Esophagus (tissue), 2 donors: ENCODE measurements around the gene RRP9. TPM values are rescaled to one million over a fixed set of nuclear protein-coding genes. Genes with fewer than 3 reads are reported as not detected.
"Not testable (repeated sequence)": the region's sequence is repeated elsewhere in the genome, so short reads cannot be mapped to it uniquely, and the experiment has no call there.

Experiments used
- H3K27ac ChIP-seq, 2 donors: one replicate each; pipeline ENCODE4 v1.5.1; 2013; ENCODE audit warnings: low read depth in 2 of 2, mild to moderate bottlenecking in 2 of 2, inconsistent platforms in 1 of 2, low read length in 1 of 2, moderate library complexity in 1 of 2
- H3K27me3 ChIP-seq, 2 donors: one replicate each; pipeline ENCODE4 v1.6.1; 2013; ENCODE audit warnings: low read length in 2 of 2, control low read depth in 1 of 2, mild to moderate bottlenecking in 1 of 2; ENCODE audit not compliant: insufficient read depth in 2 of 2, control insufficient read depth in 1 of 2
- H3K36me3 ChIP-seq, 2 donors: one replicate each; pipeline ENCODE4 v1.6.1; 2013; ENCODE audit warnings: low read length in 1 of 2; ENCODE audit not compliant: control insufficient read depth in 2 of 2, insufficient read depth in 2 of 2
- H3K4me1 ChIP-seq, 2 donors: one replicate each; pipeline ENCODE4 v1.6.1; 2013; ENCODE audit warnings: low read length in 1 of 2; ENCODE audit not compliant: control insufficient read depth in 2 of 2, insufficient read depth in 2 of 2
- H3K4me3 ChIP-seq, 2 donors: one replicate each; pipeline ENCODE4 v1.5.1; 2013; ENCODE audit warnings: low read length in 2 of 2, mild to moderate bottlenecking in 2 of 2, low read depth in 1 of 2, moderate library complexity in 1 of 2
- H3K9me3 ChIP-seq, 2 donors: one replicate each; pipeline ENCODE4 v1.6.1; 2013; ENCODE audit warnings: mild to moderate bottlenecking in 2 of 2, low read depth in 1 of 2, low read length in 1 of 2, moderate library complexity in 1 of 2; ENCODE audit not compliant: control insufficient read depth in 2 of 2, insufficient read depth in 1 of 2
- WGBS, 2 donors: extraction: QIAGEN DNeasy Blood & Tissue Kit; methylation state at CpG; one replicate each; pipeline ENCODE4 v1.1.7; 2013; 5-methylcytosine and 5-hydroxymethylcytosine counted together
- polyA plus RNA-seq, 2 donors: library from polyadenylated mRNA; stranded (reverse); fragments of 200-250 nt; gene quantifications; one replicate each; pipeline ENCODE4 v1.2.3, GENCODE V29; 2013
- donor health status: healthy with polysubstance abuse.
- donor health status: Bipolar disorder and iron deficiency.

RRP9 gene
- polyA plus RNA-seq, 2 donors, result 16.4 to 22.9 TPM

GRCh38 chr3:51933471-51934138 is 8.1 kb downstream of the RRP9 start:
- no peak overlapping the region for H3K4me3 ChIP-seq
- no peak overlapping the region for H3K27ac ChIP-seq
- peaks cover 15 to 49% of the 10 kb centered on the region in 2 donors for H3K36me3 ChIP-seq
- WGBS, 2 donors, result 92 to 96% methylated on average over 13 of the region's 13 CpGs
- H3K4me1 ChIP-seq, result no peaks in the 10 kb centered on the region
- no peaks in the 10 kb centered on the region for H3K27me3 ChIP-seq
- H3K9me3 ChIP-seq, result no peaks in the 10 kb centered on the region

GRCh38 chr3:51932471-51933370 is 9.0 kb downstream of the RRP9 start:
- WGBS, 2 donors, result 95 to 98% methylated on average over 15 of the region's 15 CpGs
- Histone ChIP-seq H3K27ac (no peak overlapping the region), H3K9me3 (no peaks in the 10 kb centered on the region), H3K4me1 (no peaks in the 10 kb centered on the region), H3K4me3 (no peak overlapping the region), H3K36me3 (peaks cover 13 to 44% of the 10 kb centered on the region in 2 donors), H3K27me3 (no peaks in the 10 kb centered on the region)

GRCh38 chr3:51931756-51932155 is 9.9 kb downstream of the RRP9 start:
- no peak overlapping the region for H3K4me3 ChIP-seq

GRCh38 chr3:51930439-51930838 is 11.3 kb downstream of the RRP9 start:
- no peak overlapping the region for H3K4me3 ChIP-seq
- H3K27ac ChIP-seq, result no peak overlapping the region
- H3K36me3 ChIP-seq, result peaks cover 10 to 23% of the 10 kb centered on the region in 2 donors
- H3K27me3 ChIP-seq, result no peaks in the 10 kb centered on the region
- H3K4me1 ChIP-seq, result no peaks in the 10 kb centered on the region
- WGBS, 2 donors, result 88 to 98% methylated on average over 1 of the region's 1 CpG
- H3K9me3 ChIP-seq, result no peaks in the 10 kb centered on the region

More at GRCh38 chr3:51931756-51932155, 9.9 kb downstream of the RRP9 start:
- no peaks in the 10 kb centered on the region for H3K9me3 ChIP-seq
- WGBS, 2 donors, result 89 to 94% methylated on average over 6 of the region's 6 CpGs
- H3K36me3 ChIP-seq, result peaks cover 10 to 34% of the 10 kb centered on the region in 2 donors
- H3K27me3 ChIP-seq, result no peaks in the 10 kb centered on the region
- H3K27ac ChIP-seq, result no peak overlapping the region
- H3K4me1 ChIP-seq, result no peaks in the 10 kb centered on the region

GRCh38 chr3:51929420-51930003 is 12.2 kb downstream of the RRP9 start:
- Histone ChIP-seq H3K4me1 (no peaks in the 10 kb centered on the region), H3K27ac (no peak overlapping the region), H3K4me3 (no peak overlapping the region), H3K9me3 (no peaks in the 10 kb centered on the region), H3K36me3 (peaks cover 5 to 17% of the 10 kb centered on the region in 2 donors), H3K27me3 (no peaks in the 10 kb centered on the region)
- WGBS, 2 donors, result 73 to 77% methylated on average over 5 of the region's 5 CpGs

- H3K27ac ChIP-seq, H3K9me3 ChIP-seq, H3K4me1 ChIP-seq, H3K27me3 ChIP-seq, H3K4me3 ChIP-seq: not testable (repeated sequence)
- peaks cover 4 to 12% of the 10 kb centered on the region in 2 donors for H3K36me3 ChIP-seq
- WGBS, 2 donors, result 80 to 81% methylated on average over 3 of the region's 3 CpGs
Measured at GRCh38 chr3:51928981-51929380, 12.7 kb downstream of the RRP9 start.

- Histone ChIP-seq H3K4me3 (no peak overlapping the region), H3K27me3 (no peaks in the 10 kb centered on the region), H3K9me3 (no peaks in the 10 kb centered on the region), H3K4me1 (no peaks in the 10 kb centered on the region), H3K27ac (no peak overlapping the region), H3K36me3 (peaks cover 0 to 6% of the 10 kb centered on the region in 2 donors)
- WGBS, 2 donors, result 95 to 96% methylated on average over 7 of the region's 7 CpGs
Measured at GRCh38 chr3:51928438-51928837, 13.3 kb downstream of the RRP9 start.

- H3K4me3 ChIP-seq, result no peak overlapping the region
- no peaks in the 10 kb centered on the region for H3K27me3 ChIP-seq
- H3K9me3 ChIP-seq, result no peaks in the 10 kb centered on the region
- 94 to 98% methylated on average over 5 of the region's 5 CpGs for WGBS, 2 donors
- H3K27ac ChIP-seq, result no peak overlapping the region
- H3K4me1 ChIP-seq, result no peaks in the 10 kb centered on the region
- no peaks in the 10 kb centered on the region for H3K36me3 ChIP-seq
Measured at GRCh38 chr3:51927061-51927977, 14.4 kb downstream of the RRP9 start.

GRCh38 chr3:51921081-51921578 is 20.6 kb downstream of the RRP9 start:
- Histone ChIP-seq H3K4me3 (no peak overlapping the region), H3K9me3 (no peaks in the 10 kb centered on the region), H3K36me3 (no peaks in the 10 kb centered on the region), H3K27ac (no peak overlapping the region), H3K27me3 (no peaks in the 10 kb centered on the region), H3K4me1 (no peaks in the 10 kb centered on the region)
- WGBS, 2 donors, result 72 to 77% methylated on average over 11 of the region's 11 CpGs
